Measurements from ENCODE around the gene TRAF3IP1.
"Not testable (repeated sequence)": the region's sequence is repeated elsewhere in the genome, so short reads cannot be mapped to it uniquely, and the experiment has no call there.

TRAF3IP1 gene

GRCh38 chr2:238320246-238320647 lies at the start of gene TRAF3IP1:
Gene TRAF3IP1, plus strand, starts transcription at chr2:238320518. Its CDS starts 145 bp downstream, at chr2:238320663.
- DNase-seq (ENCODE audit: low read depth, low spot score), result peak; percentile 68

- DNase-seq (ENCODE audit: low read depth, low spot score), result no peak
These were observed 49.7 kb upstream of the TRAF3IP1 start for GRCh38 chr2:238270606-238271005.

DNA sequence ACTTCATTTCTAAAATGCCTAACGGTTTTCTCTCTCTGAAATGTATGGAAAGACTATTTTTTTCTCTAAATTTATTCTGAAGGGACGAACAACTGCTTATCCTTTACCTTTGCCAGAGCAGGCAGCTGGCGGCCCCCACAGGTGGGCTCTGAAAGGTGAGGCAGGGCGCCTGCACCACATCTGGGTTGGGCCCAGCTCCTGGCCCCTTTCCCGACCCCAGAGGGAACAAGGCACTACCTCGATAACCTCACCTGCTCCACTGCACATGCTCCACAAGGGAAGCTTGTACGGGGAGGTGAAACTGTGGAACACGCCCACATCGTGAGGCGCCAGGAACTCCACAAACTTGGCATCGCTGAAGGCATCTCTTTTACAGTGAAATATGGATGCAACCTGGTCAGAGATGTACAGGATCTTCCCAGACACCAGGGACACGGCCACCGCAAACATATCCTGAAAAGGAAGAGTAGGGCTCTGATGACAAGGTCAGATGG lies 49.2 kb upstream of the TRAF3IP1 start:
- no peak for DNase-seq (ENCODE audit: low read depth, low spot score)

GRCh38 chr2:238271686-238272085 lies 48.6 kb upstream of the TRAF3IP1 start:
- DNase-seq (ENCODE audit: low read depth, low spot score), result not testable (repeated sequence)

DNA sequence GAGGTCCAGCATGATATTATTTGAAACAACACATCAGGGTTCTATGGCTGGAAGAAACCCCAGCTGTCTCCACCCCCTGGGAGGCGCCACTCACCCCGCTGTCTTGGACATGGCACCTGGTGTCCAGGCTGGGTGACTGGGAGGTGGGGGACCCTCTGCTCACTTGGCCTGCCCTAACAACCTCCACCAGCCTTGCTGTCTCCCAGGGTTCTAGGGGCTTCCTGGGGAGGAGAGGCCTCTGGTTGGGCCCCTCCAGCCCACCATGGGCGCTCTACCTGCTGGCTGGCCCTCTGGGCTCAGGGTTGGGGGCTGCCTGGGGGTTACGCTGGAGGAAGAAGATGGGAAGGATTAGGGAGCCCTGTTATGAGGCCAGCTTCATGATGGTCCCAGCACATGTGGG lies 48.2 kb upstream of the TRAF3IP1 start:
- DNase-seq (ENCODE audit: low read depth, low spot score), result no peak

GRCh38 chr2:238273433-238273832 lies 46.9 kb upstream of the TRAF3IP1 start:
- not testable (repeated sequence) for DNase-seq (ENCODE audit: low read depth, low spot score)

GRCh38 chr2:238274152-238274865 lies 46.0 kb upstream of the TRAF3IP1 start:
- no peak for DNase-seq (ENCODE audit: low read depth, low spot score)

- DNase-seq (ENCODE audit: low read depth, low spot score), result no peak
These were observed 42.6 kb upstream of the TRAF3IP1 start for GRCh38 chr2:238277695-238278094.

DNA sequence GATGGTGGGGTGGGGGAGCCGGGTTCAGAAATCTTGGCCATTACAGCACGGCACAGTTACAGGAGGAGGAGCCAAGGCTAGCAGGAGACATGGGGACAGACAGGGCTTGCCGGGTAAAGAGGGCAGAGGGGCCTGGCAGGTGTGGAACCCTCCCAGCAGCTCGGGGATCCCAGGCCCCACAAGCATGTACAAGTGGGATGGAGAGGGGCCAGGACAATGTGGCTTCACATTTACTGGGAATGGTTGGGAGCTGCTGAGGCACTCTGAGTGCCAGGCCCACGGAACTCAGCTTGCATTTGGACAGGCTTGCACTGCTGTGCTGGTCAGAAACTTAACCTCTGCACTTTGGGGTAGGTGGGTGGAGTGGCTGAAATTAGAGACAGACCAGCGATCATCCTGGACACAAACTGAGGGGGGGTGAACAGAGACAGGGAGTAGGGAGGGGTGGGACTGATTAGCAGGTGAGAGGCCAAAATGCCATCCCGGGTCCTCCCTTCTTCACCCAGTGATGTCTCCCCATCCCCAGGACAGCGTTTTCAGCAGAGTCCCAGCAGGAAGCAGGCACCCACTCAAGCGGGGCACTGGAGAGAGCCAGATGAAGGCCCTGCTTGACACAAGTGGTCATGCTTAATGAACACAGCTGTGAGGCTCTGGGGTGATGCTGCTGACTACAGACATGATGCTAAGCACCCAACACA lies 41.5 kb upstream of the TRAF3IP1 start:
- no peak for DNase-seq (ENCODE audit: low read depth, low spot score)

DNA sequence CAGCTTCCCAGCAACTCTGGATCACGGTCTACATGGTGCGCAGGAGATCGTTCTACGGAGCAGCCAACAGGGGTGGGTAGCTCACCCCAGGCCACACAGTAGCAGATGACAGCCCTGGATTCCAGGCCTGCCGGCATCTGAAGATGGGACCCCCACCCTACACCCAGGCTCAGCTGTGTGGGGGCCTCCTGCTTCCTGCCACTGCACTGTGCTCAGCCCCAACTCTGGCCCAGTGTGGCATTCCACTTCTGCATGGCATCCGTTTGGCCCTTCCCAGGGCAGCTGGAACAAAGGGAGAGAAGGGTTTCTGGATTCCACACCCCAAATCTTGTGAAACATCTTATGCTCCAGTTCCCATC lies 41.0 kb upstream of the TRAF3IP1 start:
- no peak for DNase-seq (ENCODE audit: low read depth, low spot score)

GRCh38 chr2:238280083-238280825 lies 40.1 kb upstream of the TRAF3IP1 start:
- no peak for DNase-seq (ENCODE audit: low read depth, low spot score)

- DNase-seq (ENCODE audit: low read depth, low spot score), result no peak
These were observed 38.4 kb upstream of the TRAF3IP1 start for GRCh38 chr2:238281826-238282480.

GRCh38 chr2:238282861-238283738 lies 37.2 kb upstream of the TRAF3IP1 start:
- no peak for DNase-seq (ENCODE audit: low read depth, low spot score)

DNA sequence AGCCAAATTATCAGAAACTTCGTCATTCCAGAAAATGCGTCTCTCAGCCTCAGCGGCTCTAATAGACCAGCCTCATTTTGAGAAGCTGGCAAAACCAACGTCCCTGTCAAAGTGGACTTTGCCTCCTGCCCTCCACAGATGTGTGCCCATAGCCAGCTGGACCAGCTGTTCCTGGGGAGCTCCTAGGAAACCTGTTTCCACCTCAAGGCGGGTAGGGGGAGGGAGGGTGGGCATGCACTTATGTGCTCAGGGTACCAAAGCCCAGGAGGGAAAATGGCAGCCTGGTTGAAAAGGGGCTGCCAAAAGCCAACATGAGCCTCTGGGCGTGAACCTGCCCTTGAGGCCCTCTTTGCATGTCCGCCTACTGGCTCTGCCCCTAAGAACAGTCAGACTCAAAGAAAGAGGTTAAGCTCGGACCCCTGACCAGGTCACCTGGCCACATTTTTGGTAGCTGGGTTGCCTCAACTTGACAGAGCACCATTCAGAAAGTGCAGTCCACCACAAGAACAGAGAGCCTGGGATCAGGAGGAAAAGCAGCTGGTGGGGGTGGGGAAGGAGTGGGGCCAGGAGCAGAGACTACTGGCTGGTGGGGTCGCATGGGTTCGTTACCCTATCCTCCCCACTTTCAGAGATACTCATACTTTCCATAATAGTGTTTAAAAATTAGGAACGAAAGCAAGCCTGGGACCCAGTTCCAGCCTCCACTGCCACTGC lies 35.4 kb upstream of the TRAF3IP1 start:
- no peak for DNase-seq (ENCODE audit: low read depth, low spot score)

- peak; percentile 56 for DNase-seq (ENCODE audit: low read depth, low spot score)
These were observed 34.6 kb upstream of the TRAF3IP1 start for GRCh38 chr2:238285653-238286082.

DNA sequence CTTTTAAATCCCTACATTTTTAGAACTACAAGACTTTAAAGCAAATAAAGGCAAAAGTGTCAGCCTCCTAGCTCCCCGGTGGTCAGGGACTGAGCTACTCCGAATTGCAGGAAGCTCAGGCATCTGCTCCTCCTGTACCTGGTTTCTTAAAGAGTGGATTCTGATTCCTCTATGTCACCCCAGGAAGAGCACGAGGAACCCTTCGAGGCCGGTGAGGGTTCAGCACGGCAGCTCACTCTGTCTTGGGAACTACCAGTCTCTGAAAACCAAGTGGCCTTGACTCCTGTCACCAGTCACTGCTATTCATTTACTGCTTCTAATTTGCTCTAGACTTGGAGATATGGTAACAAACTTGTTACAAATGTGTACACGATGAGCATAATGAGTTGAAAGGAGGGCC lies 34.2 kb upstream of the TRAF3IP1 start:
- no peak for DNase-seq (ENCODE audit: low read depth, low spot score)

GRCh38 chr2:238286551-238286950 lies 33.8 kb upstream of the TRAF3IP1 start:
- no peak for DNase-seq (ENCODE audit: low read depth, low spot score)

DNA sequence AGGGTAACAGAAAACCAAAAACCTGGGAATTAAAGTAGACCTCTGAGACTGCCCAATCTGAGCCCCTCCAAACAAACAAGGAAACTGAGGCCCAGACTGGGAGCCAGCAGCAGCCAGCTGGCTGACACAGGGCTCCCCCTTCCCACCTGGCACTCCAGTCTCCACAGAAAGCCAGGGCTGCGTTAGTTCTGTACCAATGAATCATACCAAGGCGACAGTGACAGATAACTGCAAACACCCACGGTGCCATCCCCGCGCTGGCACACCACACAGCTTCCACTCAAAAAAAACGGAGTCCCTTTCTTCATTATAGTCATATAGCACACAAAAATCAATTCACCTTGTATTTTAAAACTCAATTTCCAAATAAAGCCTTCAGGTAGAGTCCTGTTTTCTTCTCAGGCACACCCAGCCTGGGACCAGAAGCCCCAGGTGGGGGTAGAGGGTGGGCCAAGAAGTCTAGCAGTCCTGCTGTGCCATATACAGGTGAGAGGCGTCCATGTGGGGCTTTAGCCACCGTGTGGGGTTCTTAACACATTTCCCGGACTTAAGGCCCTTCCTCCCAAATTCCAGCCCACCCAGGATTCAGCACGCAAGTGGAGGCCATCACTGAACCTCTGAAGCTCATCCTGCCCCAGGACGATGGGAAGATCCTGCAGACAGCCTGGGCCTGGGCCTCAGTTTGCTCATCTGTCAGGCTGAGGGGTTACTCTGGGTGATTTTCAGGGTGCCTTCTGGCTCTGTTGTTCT lies 33.2 kb upstream of the TRAF3IP1 start:
- no peak for DNase-seq (ENCODE audit: low read depth, low spot score)

All from smooth muscle cell of the brain vasculature (primary cell).